Mucosa of rectum (tissue), 2 donors: ENCODE data around the gene SLC35F2.

Experiments
- H3K27ac ChIP-seq, 2 donors: one replicate each; pipeline ENCODE4 v1.7.0; 2013; ENCODE audit warnings: inconsistent platforms in 2 of 2, low read depth in 2 of 2, low read length in 2 of 2
- H3K27me3 ChIP-seq, 2 donors: one replicate each; pipeline ENCODE4 v1.7.0; 2013; ENCODE audit warnings: low read length in 2 of 2; ENCODE audit not compliant: control insufficient read depth in 2 of 2, insufficient read depth in 2 of 2
- H3K36me3 ChIP-seq, 2 donors: one replicate each; pipeline ENCODE4 v1.7.0; 2013; ENCODE audit warnings: low read length in 2 of 2; ENCODE audit not compliant: control insufficient read depth in 2 of 2, insufficient read depth in 2 of 2
- H3K4me1 ChIP-seq, 2 donors: one replicate each; pipeline ENCODE4 v1.7.0; 2013; ENCODE audit warnings: low read length in 2 of 2, mild to moderate bottlenecking in 1 of 2; ENCODE audit not compliant: control insufficient read depth in 2 of 2, insufficient read depth in 2 of 2
- H3K4me3 ChIP-seq, 2 donors: one replicate each; pipeline ENCODE4 v1.7.0; 2013; ENCODE audit warnings: low read length in 2 of 2
- H3K9ac ChIP-seq, 2 donors: one replicate each; pipeline ENCODE4 v1.7.0; 2013; ENCODE audit warnings: low read length in 2 of 2, low read depth in 1 of 2, mild to moderate bottlenecking in 1 of 2
- H3K9me3 ChIP-seq, 2 donors: one replicate each; pipeline ENCODE4 v1.7.0; 2013; ENCODE audit warnings: low read length in 2 of 2; ENCODE audit not compliant: control insufficient read depth in 2 of 2
- donor health status: healthy.
- donor health status: Normal muscosa, but diverticular disease.

SLC35F2 gene

GRCh38 chr11:107747622-107748021 is 111.0 kb downstream of the SLC35F2 start:
- Histone ChIP-seq H3K36me3 (no peaks in the 10 kb centered on the region), H3K4me1 (no peaks in the 10 kb centered on the region), H3K27ac (no peak overlapping the region), H3K4me3 (no peak overlapping the region), H3K9ac (no peak overlapping the region), H3K9me3 (no peaks in the 10 kb centered on the region), H3K27me3 (no peaks in the 10 kb centered on the region)

GRCh38 chr11:107744736-107745135 is 113.9 kb downstream of the SLC35F2 start:
- Histone ChIP-seq H3K4me3 (no peak overlapping the region), H3K9me3 (no peaks in the 10 kb centered on the region), H3K27me3 (no peaks in the 10 kb centered on the region), H3K36me3 (no peaks in the 10 kb centered on the region), H3K27ac (no peak overlapping the region), H3K4me1 (no peaks in the 10 kb centered on the region), H3K9ac (no peak overlapping the region)

- Histone ChIP-seq H3K9me3 (no peaks in the 10 kb centered on the region), H3K27ac (no peak overlapping the region), H3K4me3 (no peak overlapping the region), H3K27me3 (no peaks in the 10 kb centered on the region), H3K4me1 (no peaks in the 10 kb centered on the region), H3K9ac (no peak overlapping the region), H3K36me3 (no peaks in the 10 kb centered on the region)
Measured at GRCh38 chr11:107743191-107743590, 115.4 kb downstream of the SLC35F2 start.

DNA sequence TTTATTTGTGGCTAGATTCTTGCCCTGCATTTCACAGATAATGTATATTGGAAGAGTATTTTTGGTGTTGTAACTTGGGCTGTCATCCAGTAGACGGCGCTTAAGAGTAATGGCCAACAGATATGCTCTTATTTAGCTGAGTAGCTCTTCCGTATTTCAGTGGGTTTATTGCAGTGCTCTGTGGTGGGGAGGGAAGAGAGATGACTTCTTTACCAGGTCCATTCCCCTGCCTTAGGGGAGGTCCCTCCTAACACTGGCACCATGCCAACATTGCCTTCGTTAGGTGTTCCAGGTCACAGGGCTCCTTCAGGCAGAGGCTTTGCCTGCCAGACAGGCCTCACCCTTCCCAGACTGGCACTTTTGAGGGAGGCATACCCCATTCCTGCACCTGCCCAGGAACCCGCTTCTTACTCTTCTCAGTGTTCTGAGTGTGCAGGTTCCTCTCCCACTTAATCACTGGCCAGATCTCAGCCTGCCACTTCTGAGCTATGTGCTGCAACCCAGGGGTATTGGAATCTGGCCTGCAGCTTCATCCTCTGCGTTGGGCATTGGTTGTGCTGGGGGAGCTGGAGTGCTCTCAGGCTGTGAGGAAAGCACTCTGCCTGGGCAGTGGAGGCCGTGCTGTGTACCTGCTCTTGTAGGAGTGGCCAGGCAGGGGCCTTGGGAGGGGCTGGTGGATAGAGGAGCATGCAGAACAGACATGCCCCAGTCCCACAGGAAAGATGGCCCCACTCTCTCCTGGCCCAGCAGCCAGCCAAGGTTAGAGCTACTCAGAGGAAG is 117.4 kb downstream of the SLC35F2 start:
- H3K27me3 ChIP-seq, result no peaks in the 10 kb centered on the region
- no peaks in the 10 kb centered on the region for H3K36me3 ChIP-seq
- no peaks in the 10 kb centered on the region for H3K4me1 ChIP-seq
- no peak overlapping the region for H3K27ac ChIP-seq
- H3K4me3 ChIP-seq, result no peak overlapping the region
- H3K9me3 ChIP-seq, result no peaks in the 10 kb centered on the region
- no peak overlapping the region for H3K9ac ChIP-seq
